ENCODE results near the gene COL24A1.
A peak's percentile ranks its signal among the peaks of the same experiment; 100 is the strongest.
"Not testable (repeated sequence)": the region's sequence is repeated elsewhere in the genome, so short reads cannot be mapped to it uniquely, and the experiment has no call there.

COL24A1 gene

DNA sequence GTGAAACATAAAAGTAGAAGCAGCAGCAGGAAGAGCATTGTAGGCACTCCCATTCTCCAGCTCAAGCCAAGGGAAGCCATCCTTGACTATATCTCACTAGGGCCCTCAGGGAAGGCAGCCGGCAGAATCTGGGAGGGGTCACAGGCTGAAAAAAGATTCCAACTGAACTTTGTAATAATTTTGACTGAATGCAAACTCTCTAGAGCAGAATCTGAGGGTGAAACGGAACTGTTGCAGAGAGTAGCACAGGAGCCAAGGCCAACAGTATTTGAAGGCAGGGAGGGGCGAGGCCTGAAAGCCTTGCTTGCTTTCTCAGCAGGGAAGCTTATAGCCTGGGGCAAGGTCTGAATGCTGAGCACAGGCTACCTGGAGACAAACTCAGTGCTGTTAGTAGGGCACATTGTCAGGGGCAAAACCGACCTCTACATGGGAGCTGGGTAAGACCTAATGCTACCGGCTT is 180.6 kb downstream of the COL24A1 start:
- no peak for DNase-seq

DNA sequence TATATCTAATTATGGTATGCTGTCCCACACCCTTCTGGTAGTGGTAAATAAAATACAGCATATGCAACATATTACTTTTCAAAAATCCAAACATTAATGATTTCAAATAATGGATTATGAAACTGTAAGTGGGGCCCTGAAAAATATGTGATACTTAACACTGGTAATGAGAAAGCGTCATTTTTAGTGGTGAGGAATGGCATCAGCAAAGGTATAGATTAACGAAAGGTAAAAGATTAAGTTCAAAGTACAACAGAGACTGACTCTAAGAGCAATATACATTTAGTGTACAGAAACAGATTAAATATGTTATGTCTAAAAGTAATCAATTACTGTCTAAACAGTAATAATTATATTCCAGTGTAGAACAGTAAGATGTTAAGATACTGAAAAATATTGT is 194.1 kb downstream of the COL24A1 start:
- no peak for DNase-seq

DNA sequence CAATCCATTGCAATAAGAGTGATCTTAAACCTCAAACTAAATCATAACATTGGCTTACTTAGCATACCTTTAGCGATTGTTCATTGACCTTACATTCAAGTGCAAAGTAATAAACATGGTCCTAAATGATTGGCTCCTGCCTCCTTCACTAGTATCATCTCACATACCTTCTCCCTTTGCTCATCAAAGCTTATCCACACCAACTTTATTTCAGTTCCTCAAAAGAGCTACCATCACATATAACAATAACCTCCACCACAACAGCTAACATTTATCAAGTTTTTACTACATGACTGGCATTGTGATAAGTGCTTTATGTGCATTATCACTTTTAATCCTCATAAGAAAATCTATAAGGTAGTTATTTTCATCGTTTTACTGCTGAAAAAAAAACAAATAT is 198.8 kb downstream of the COL24A1 start:
- no peak for DNase-seq

DNA sequence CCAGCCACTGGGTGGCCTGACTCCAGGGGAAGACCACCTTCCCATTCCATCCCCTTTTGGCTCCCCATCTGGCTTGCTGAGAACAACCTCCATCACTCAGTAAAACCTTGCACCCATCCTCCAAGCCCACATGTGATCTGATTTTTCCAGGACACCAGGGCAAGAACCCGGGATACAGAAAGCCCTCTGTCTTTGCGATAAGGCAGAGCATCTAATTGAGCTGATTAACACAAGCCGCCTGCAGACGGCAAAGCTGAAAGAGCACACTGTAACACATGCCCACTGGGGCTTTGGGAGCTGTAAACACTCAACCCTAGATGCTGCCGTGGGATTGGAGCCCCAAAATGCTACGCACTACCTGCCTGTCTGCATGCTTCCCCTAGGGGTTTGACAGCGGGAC is 201.4 kb downstream of the COL24A1 start:
- not testable (repeated sequence) for DNase-seq

DNA sequence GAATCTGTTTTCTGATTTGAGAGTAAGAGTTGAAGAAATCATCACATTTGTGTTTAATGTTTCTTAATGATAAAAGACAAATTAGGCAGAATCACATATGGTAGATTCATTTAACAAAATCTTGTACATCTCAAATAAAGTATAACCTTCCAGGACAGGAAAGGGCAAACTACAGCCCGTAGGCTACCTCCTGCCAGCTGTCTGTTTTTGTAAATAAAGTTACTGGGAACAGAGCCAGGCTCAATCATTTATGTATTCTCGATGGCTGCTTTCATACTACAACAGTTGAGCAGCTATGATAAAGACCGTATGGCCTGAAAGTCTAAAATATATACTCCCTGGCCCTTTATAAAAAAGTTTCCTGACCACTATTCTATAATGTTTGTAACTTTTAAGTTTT is 204.1 kb downstream of the COL24A1 start:
- DNase-seq, result no peak

DNA sequence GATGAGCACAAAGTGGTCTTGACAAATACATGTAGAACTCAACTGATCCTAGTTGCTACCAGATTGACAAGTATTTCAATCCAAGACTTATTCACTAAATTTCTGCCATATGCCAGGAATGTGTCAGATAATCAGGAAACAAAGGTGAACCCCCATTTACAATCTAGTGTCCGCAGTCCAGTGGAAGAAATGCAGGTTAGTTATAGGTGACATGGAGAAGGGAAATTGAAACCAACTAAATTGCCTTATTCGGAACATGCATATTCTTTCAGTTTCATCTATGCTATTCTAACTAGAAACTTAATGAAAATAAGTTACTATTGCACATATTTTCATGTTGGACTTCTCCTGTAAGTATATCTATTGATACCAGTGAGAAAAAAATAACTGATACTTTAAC is 209.4 kb downstream of the COL24A1 start:
- DNase-seq, result no peak

DNA sequence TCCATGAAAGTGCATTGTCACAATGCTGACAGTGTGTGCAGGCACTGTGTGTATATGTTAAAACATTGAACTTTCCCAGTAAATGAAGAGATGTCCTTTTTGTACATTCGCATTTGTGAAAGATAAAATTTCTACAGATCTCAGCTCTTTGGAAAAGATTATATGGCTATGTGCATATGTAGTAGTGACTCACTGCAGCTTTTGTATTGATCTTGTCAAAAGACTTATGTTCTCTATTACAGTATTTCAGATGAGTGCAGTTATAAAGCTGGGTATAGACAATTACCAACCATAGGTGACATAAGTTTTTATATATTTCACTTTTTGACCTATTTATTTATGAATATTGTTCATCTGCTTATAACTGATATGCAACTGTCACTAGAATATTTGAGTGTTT is 212.6 kb downstream of the COL24A1 start:
- DNase-seq, result no peak

DNA sequence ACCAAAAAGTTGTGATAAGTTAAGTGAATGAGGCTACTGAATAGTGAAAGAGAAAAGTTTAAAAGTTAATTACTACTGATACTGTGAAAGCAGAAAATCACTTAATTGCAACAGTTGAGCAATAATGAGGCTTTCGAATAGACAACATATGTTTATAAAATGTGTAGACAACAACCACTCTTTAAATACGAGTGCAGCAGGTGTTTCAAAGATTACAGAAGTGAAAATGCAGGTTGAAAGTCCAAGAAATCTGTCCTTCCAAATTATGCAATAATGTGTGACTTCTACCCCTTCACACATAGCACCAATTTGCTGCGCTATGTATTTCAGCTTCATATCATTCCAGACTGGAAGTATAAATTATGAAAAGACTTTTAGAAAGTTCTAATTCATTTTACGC is 213.0 kb downstream of the COL24A1 start:
- no peak for DNase-seq

DNA sequence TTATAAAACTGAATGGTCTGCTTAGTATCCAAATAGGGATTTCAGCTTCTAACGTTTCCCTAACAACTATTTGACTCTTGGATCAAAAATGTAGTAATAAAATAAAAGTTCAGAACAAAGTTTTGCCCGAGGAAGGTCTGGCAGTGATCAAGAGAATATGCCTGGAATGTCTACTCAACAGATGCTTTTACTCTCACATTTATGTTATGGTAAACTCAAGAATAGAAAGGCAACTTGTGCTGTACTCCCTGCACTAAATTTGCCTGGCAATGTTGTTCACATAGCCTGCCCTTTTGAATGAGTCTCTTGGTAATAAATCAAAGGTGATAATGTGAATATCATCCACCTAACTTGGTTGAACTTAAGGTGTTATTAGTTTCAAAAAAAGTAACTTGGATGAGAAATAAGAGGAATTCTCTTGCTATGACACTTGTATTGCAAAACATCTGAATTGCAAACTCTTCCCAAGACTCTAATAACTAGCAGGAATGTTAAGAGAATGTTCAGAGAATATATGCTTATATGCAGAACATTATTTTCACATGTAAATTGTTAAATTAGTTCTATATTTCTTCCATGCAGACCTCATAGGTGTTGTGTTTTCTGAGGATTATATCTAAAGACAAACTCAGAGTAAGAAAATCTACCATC is 215.8 kb downstream of the COL24A1 start:
- DNase-seq, result no peak

DNA sequence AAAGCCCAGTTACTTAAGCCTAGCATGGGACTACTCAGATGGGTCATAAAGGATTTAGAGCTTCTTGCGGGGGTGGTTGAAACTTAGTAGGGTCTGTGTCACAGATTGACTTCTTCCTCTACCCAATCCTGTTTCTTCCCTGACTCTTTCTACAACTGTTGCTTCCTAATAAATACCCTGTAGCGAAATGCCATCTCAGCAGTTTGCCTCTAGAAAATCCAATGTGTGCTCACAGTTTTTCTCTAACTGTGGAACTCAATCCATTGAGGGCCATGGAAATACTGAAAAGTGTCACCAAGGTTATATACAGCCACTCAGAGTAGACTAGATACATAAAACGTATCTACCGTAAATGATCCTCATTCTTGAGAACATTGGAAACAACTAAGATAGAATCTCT is 217.7 kb downstream of the COL24A1 start:
- DNase-seq, result no peak

DNA sequence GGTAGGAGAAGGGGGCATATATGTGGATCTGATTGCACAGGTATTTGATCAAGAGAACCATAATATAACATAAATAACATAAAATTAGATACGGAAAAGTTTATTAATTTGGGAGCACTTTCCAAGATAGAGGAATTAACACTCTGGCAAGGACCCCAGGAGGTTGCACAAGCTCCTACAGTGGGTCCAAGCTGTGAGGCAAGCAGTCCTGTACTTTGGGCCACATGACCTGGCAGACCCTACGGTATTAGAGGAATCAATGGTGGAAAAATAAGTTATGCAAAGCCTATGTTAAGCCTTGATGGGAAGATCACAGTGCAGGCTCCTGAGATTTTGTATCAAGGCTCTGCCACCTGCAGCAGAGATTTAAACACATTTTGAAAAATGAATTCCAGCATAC is 220.1 kb downstream of the COL24A1 start:
- no peak for DNase-seq

DNA sequence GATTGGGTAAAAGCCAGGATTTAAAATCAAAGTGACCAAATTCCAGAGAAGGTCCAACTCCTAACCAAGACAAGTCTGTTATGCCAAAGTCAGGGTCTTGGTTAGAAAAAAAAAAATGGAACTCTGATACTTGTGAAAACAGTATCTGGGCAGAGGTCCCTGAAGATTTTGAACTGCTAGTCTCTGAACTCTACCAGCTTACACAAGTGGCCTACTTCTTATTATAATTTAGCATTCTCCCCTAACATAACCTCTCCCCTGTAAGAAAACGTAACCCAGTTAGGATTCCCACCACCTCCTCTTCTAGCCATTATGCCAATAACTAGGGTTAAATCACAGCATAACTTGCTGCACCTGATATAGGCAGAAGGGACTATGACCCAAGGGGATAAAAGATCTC is 220.5 kb downstream of the COL24A1 start:
- no peak for DNase-seq

DNA sequence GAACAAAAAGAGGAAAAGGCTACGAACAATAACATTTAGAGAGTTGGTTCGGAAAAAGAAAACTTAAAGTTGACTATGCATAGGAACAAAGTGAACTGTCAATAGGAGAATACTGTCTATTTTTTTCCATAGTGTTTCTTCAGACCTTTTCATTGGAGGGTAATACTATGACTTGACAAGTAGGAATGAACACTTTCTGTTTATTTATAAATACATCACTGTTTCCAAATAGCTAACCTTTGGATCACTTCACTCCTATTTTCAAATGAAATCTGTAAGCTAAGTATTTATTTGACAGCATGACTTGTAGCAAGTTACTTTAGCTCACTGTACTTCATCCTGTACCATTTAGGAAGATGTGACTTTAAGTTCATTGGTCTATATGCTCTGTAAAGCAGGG is 221.3 kb downstream of the COL24A1 start:
- no peak for DNase-seq

DNA sequence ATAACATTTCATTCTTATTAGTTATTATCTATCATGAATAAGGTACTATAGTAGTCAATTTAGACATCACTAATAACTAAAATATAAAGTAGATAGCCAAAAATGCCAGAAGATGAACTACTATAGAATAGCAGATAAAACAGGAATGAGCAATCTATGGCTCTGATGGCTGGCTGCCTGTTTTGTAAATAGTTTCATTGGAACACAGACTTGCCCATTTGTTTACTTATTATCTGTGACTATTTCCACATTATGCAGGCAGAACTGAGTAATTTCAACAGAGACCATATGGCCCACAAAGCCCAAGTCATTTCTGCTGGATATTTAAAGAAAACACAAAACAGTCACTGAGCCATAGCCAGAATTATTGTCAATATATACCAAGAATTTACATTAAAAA is 222.1 kb downstream of the COL24A1 start:
- DNase-seq, result no peak

DNA sequence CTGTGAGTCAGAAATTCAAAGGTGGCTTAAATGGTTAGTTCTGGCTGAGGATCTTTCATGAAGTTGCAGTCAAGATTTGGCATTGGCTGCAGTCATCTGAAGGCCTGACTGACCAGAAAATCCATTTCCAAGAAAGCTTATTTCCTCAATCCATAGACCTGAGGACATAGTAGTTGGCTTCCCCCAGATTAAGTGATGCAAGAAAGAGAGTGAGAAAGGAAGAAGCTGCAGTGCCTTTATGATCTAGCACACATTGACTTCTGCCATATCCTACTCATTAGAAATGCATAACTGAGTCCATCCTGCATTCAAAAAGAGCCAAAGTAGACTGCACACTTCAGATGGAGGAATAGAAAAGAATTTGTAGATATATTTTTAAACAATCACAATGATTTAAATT is 222.6 kb downstream of the COL24A1 start:
- DNase-seq, result no peak

DNA sequence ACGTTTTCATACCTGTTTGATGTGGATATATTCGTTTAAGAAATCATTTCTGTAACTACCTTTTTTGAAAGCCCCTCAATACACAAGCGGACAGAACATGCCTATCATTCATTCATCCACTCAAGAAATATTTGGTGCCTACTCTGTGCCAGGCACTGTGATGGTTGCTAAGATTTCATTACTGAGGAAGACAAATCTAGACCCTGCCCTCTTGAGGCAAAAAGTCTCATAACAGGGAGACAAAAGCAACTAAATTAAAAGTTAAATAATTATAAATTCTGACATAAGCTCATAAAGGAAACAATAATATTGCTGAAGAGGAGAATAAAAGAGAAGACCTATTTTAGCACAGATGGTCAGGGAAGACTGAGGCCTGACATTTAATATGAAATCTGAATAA is 244.8 kb downstream of the COL24A1 start:
- no peak for DNase-seq

DNA sequence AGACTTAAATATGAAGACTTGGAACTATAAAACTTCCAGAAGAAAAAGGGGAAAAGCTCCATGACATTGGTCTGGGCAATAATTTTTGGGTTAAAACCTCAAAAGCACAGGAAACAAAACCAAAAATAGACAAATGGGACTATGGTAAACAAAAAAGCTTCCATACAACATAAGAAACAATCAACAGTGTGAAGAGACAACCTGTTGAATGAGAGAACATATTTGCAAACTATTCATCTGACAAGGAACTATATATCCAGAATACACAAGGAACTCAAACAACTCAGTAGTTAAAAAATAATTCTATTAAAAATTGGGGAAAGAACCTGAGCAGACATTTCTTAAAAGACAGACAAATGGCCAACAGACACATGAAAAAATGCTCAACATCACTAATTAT is 255.7 kb downstream of the COL24A1 start:
- DNase-seq, result no peak

DNA sequence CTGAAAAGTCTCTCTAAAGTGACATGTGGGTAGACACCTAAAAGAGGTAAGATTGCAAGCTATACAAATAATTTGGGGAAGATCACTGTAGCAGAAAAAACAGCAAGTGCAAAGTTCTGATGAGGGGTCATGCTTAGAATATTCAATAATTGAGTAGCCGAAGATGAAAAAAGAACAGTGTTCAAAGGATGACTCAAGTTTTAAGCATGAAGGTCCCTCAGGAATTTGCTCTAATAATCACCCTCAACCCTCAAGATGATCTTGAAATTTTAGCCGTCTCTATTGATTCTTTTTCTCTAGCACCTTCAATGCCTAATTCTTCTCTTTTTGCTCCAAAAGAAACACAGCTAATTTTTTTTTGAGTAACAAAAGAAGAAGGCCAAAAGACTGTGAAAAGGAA is 257.7 kb downstream of the COL24A1 start:
- DNase-seq, result no peak

DNA sequence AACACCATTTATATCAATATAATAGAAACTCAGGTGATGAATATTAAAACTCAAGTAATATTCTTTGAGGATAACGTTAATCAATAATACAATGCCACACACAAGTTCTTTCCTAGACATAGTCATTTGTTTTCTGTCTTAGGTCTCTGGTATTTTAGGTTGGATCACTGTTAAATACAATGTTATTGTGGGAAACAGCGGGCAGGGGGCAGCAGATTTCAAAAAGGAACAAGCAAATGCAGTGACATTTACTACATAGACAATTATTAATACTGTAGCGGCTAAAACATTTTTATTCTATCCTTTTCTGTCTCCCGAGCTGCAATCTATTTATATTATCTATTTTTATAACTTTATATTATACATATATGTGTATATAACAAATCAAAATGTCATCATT is 261.9 kb downstream of the COL24A1 start:
- DNase-seq, result peak; percentile 21

DNA sequence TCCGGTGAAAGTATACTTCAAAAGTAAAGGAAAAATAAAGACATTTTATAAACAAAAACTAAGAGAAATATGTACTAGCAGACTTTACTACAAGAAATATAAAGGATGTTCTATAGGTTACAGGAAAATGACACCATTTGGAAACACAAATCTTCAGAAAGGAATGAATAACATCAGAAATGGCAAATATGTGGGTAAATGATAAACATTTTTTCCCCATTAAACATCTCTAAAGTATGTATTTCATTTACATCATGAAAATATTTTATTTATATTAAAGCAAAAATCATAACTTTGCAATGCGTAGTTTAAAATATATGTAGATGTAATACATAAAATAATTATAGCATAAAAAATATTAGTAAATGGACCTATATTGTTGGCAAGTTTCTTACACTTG is 264.2 kb downstream of the COL24A1 start:
- no peak for DNase-seq

DNA sequence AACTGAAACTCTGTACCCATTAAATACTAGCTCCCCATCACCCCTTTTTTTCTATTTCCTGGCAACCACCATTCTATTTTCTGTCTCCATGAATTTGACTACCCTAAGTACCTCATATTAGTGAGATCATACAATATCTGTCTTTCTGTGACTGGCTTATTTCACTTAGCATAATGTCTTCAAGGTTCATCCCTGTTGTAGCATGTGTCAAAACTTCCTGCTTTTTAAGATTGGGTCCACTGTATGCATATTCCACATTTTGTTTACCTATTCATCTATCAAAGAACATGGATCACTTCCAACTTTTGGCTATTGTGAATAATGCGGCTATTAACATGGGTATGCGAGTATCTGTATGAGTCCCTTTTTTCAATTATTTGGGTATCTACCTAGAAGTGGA is 266.7 kb downstream of the COL24A1 start:
- DNase-seq, result no peak

DNA sequence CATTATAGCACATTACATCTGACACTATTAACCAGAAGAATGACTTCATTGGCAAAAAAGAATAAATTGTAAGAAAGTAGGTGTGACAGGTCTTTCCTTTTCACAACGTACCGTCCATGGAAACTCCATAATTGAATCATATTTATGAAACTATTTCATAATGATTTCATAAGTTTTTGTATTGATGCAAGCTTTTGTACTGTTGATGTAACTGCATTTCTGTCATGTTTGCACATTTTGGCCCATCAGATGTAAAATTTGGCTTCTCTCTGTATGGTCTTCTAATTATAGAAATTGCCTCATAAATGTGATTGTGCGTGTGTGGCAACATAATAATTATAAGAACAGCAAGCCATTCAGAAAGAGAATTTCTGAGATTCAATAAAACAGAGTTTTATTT is 267.7 kb downstream of the COL24A1 start:
- no peak for DNase-seq

DNA sequence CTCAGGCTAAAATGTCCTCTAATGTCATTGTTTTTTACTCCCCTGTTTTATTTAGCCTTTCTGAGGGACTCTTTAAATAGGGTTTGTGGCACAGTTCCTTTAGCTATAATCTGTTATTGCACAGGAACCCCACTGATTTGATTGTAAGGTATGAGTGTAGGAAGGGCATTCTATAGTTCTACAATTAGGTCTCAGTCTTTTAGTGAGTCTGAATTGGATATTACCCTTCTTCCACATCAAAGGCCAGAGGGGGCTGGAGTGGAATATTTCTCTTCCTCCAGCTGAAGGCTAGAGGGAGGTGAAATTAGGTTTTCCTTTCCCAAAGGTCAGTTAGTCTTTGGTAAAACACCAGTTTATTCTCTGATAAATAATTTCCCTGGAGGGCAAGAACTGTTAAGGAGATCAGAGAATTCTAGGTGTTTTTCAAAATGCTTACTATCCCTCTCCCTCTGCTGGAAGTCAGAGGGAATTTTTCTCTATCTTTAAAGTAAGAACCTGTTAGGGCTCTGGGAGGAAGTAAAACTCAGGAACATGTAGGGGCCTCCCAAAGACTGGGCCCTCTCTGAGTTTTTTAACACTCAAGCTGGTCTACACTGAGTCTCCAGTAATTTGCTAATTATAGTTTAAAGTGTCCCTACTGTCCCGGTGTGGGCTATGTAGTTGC is 272.1 kb downstream of the COL24A1 start:
- DNase-seq, result no peak

DNA sequence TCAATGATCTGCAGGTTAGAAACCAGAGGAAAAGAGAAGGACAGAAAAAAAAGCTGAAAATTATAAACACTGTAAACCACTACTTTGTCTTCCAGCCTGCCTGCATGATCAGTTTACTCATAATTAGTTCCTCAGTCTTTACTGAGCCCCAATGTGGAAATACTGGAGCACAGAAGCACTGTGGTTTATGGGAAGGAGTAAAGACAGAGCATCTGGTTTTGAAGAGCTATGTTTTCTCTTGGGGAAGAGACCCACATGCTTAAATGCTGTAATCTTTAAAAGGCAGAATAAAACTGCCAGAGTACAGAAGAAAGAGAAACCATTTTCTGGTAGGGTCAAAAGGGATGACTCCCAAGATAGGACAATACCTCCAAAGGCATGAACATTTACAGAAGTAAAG is 289.4 kb downstream of the COL24A1 start:
- DNase-seq, result no peak

DNA sequence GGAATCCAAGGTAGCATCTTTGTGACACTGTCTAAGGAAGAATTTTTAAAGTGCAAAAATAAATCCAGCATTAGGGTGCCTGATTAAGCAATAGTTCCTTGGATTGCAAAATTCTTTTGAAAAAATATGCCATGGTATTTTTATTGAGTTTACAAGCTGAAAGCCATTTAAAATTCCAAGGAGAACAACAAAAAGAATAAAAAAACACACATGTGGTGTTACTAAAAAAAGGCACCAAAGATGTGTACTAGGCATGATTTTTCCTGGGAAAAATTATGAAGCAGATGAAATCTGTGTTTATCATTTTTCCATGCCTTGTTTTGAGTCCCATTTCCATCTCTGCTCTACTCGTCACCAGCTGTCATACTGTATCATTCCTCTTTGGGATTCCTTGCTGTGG is 291.4 kb downstream of the COL24A1 start:
- no peak for DNase-seq
